Measurements from ENCODE around the gene UBTD2.

- no peak for TF ChIP-seq POLR2A (IDR thresholded peaks at IDR 0.05; ENCODE audit: low read length)
- no peak for TF ChIP-seq GATA1 (IDR thresholded peaks at IDR 0.05; ENCODE audit: low read depth, low read length)
Measured at GRCh38 chr5:172251419-172251818, 32.1 kb downstream of the UBTD2 start.

Measured in erythroblast (primary cell).